ENCODE results near the gene AKR1D1.

DNA sequence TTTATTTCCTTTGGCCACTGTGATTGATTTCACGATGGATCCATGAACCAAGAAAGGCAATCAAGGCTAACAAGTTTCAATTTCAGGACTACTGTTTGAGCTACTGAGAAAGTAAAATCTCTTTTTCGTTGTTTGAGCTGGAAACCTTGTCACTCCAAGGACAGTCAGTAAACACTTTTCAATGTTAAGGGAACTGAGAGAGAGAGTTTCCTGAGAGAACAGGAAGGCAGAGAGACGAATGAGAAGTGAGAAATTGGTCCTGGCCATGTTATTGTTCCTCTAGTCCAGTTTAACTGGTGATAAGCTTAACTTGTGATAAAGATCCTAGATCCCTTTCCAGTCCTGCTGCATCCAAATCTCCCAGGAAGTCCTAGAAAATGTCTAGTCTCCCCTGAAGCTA lies 909 bp upstream of the AKR1D1 start:
- TF ChIP-seq POLR2AphosphoS5 (IDR thresholded peaks at IDR 0.05; ENCODE audit: low read depth, low read length) (no peak), SIN3A (IDR thresholded peaks at IDR 0.05; ENCODE audit: borderline replicate concordance, insufficient read depth, low read depth, low read length) (no peak)
- TF ChIP-seq, protein P1, sequence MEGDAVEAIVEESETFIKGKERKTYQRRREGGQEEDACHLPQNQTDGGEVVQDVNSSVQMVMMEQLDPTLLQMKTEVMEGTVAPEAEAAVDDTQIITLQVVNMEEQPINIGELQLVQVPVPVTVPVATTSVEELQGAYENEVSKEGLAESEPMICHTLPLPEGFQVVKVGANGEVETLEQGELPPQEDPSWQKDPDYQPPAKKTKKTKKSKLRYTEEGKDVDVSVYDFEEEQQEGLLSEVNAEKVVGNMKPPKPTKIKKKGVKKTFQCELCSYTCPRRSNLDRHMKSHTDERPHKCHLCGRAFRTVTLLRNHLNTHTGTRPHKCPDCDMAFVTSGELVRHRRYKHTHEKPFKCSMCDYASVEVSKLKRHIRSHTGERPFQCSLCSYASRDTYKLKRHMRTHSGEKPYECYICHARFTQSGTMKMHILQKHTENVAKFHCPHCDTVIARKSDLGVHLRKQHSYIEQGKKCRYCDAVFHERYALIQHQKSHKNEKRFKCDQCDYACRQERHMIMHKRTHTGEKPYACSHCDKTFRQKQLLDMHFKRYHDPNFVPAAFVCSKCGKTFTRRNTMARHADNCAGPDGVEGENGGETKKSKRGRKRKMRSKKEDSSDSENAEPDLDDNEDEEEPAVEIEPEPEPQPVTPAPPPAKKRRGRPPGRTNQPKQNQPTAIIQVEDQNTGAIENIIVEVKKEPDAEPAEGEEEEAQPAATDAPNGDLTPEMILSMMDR (IDR thresholded peaks at IDR 0.05): no peak
- TF ChIP-seq, protein P2, sequence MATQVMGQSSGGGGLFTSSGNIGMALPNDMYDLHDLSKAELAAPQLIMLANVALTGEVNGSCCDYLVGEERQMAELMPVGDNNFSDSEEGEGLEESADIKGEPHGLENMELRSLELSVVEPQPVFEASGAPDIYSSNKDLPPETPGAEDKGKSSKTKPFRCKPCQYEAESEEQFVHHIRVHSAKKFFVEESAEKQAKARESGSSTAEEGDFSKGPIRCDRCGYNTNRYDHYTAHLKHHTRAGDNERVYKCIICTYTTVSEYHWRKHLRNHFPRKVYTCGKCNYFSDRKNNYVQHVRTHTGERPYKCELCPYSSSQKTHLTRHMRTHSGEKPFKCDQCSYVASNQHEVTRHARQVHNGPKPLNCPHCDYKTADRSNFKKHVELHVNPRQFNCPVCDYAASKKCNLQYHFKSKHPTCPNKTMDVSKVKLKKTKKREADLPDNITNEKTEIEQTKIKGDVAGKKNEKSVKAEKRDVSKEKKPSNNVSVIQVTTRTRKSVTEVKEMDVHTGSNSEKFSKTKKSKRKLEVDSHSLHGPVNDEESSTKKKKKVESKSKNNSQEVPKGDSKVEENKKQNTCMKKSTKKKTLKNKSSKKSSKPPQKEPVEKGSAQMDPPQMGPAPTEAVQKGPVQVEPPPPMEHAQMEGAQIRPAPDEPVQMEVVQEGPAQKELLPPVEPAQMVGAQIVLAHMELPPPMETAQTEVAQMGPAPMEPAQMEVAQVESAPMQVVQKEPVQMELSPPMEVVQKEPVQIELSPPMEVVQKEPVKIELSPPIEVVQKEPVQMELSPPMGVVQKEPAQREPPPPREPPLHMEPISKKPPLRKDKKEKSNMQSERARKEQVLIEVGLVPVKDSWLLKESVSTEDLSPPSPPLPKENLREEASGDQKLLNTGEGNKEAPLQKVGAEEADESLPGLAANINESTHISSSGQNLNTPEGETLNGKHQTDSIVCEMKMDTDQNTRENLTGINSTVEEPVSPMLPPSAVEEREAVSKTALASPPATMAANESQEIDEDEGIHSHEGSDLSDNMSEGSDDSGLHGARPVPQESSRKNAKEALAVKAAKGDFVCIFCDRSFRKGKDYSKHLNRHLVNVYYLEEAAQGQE (IDR thresholded peaks at IDR 0.05; ENCODE audit: insufficient read depth in 1 of 2, low read depth in 2 of 2, low read length in 1 of 2): no peak
